Vagina (tissue), 2 donors: ENCODE data around the gene CD109.

ENCODE experiments used
- POLR2A ChIP-seq, 2 donors: fragments of 450-650 bp; IDR thresholded peaks; one replicate each; pipeline ENCODE4 v1.6.1; 2017; ENCODE audit warnings: antibody characterized with exemption in 2 of 2, mild to moderate bottlenecking in 2 of 2, moderate library complexity in 2 of 2
- POLR2AphosphoS5 ChIP-seq, 2 donors: sonication (generic); formaldehyde crosslinking; IDR thresholded peaks; one replicate each; pipeline ENCODE4 v1.9.0; 2017; ENCODE audit warnings: antibody characterized with exemption in 2 of 2, mild to moderate bottlenecking in 2 of 2, low read depth in 1 of 2; ENCODE audit not compliant: insufficient read depth in 1 of 2
- TF ChIP-seq, protein P1 (sequence below), 3 experiments: fragments of 450-650 bp in 2 of 3; fragments of 200-600 bp in 1 of 3; sonication (generic) in 1 of 3; IDR thresholded peaks; one replicate each; pipeline ENCODE4 v1.5.1; 2017 to 2019; ENCODE audit warnings: antibody characterized with exemption in 3 of 3, mild to moderate bottlenecking in 2 of 3, moderate library complexity in 2 of 3

DNA sequence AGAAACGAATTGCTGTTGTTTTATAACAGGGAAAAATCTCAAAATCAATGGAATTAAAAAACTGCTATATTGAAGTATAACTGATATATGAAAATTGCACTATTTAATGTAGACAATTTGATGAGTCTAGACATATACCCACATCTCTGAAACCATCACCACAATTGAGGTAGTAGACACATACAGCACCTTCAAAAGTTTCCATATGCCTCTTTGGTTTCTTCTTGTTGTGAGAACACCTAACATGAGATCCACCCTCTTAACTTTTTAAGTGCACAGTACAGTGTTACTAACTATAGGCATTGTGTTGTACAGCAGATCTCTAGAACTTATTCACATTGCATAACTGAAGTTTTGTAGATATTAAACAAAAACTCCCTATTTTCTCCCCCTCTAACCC, 28.2 kb upstream of the CD109 start:
- TF ChIP-seq, protein P1, sequence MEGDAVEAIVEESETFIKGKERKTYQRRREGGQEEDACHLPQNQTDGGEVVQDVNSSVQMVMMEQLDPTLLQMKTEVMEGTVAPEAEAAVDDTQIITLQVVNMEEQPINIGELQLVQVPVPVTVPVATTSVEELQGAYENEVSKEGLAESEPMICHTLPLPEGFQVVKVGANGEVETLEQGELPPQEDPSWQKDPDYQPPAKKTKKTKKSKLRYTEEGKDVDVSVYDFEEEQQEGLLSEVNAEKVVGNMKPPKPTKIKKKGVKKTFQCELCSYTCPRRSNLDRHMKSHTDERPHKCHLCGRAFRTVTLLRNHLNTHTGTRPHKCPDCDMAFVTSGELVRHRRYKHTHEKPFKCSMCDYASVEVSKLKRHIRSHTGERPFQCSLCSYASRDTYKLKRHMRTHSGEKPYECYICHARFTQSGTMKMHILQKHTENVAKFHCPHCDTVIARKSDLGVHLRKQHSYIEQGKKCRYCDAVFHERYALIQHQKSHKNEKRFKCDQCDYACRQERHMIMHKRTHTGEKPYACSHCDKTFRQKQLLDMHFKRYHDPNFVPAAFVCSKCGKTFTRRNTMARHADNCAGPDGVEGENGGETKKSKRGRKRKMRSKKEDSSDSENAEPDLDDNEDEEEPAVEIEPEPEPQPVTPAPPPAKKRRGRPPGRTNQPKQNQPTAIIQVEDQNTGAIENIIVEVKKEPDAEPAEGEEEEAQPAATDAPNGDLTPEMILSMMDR (IDR thresholded peaks at IDR 0.05), result no peak
- TF ChIP-seq POLR2AphosphoS5 (IDR thresholded peaks at IDR 0.05; ENCODE audit: insufficient read depth in 1 of 2, low read depth in 1 of 2) (no peak), POLR2A (IDR thresholded peaks at IDR 0.05) (no peak)
